Measurements from ENCODE around the gene TTR. TPM values are rescaled to one million over a fixed set of nuclear protein-coding genes. Genes with fewer than 3 reads are reported as not detected.

TTR gene
- polyA plus RNA-seq, 1 of the 3 experiments (the other 2 are of a cell fraction) = not detected

DNA sequence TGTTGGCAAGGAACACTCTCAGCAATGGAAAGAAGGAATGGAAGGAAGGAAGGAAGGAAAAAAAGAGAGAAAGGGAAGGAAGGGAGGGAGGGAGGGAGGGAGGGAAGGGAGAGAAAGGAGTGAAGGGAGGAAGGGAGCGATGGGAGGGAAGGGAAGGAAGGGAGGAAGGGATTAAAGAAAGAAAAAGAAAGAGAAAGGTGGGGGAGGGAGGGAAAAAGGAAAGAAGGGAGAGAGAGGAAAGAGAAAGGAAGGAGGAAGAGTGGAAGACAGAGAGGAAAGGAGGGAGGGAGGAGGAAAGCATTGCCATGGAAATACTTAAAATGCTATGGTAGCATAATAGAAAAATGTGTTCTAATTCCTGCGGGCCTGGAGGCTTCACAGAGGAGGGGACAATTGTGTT is 22.4 kb downstream of the TTR start:
- TF ChIP-seq EP300 (IDR thresholded peaks at IDR 0.05; ENCODE audit: borderline replicate concordance in 1 of 2, low read depth in 1 of 2, low read length in 1 of 2) = no peak
- no peak for TF ChIP-seq FOXM1 (IDR thresholded peaks at IDR 0.05; ENCODE audit: low read depth)
- no peak for TF ChIP-seq YY1 (IDR thresholded peaks at IDR 0.05; ENCODE audit: low read depth)
- H3K4me2 ChIP-seq = no peak overlapping the region
- WGBS (ENCODE audit: low lambda C conversion rate) = 98% methylated on average over 2 of the region's 2 CpGs
- no peaks in the 10 kb centered on the region for H3K9me2 ChIP-seq
- no peaks in the 10 kb centered on the region for H3K79me2 ChIP-seq (ENCODE audit: insufficient read depth)
- no peaks in the 10 kb centered on the region for H3K36me3 ChIP-seq (replicated peaks in 1 of 2; ENCODE audit: control insufficient read depth in 1 of 2, insufficient read depth in 2 of 2, low read length in 1 of 2)
- H3K9me3 ChIP-seq = no peaks in the 10 kb centered on the region
- H4K20me1 ChIP-seq (ENCODE audit: insufficient read depth) = no peaks in the 10 kb centered on the region
- no peak for DNase-seq
- no peak overlapping the region for H3K27ac ChIP-seq (ENCODE audit: low read depth in 2 of 2, low read length in 1 of 2)
- no peaks in the 10 kb centered on the region for H3F3A ChIP-seq (replicated peaks; ENCODE audit: insufficient read depth)
- CTCF ChIA-PET = no interaction called here
- no peaks in the 10 kb centered on the region for H3K27me3 ChIP-seq (ENCODE audit: insufficient read depth)
- no peak overlapping the region for H2AFZ ChIP-seq (ENCODE audit: low read depth)
- H3K4me1 ChIP-seq (ENCODE audit: control insufficient read depth in 1 of 2, insufficient read depth in 2 of 2, low read depth in 1 of 2, low read length in 1 of 2) = peaks cover 0 to 6% of the 10 kb centered on the region in 2 experiments; a peak in 1 of 4 replicates
- no peak overlapping the region for H3K4me3 ChIP-seq (ENCODE audit: low read depth in 2 of 2, low read length in 1 of 2)
- H3K9ac ChIP-seq = no peak overlapping the region
- POLR2A ChIA-PET = no interaction called here

GRCh38 chr18:31616586-31616985 is 24.9 kb downstream of the TTR start:
- H3K4me2 ChIP-seq = no peak overlapping the region
- WGBS (ENCODE audit: low lambda C conversion rate) = 83% methylated on average over 4 of the region's 4 CpGs
- H3K27ac ChIP-seq (ENCODE audit: low read depth in 2 of 2, low read length in 1 of 2) = no peak overlapping the region
- peaks cover 0 to 4% of the 10 kb centered on the region in 2 experiments; a peak in 1 of 4 replicates for H3K4me1 ChIP-seq (ENCODE audit: control insufficient read depth in 1 of 2, insufficient read depth in 2 of 2, low read depth in 1 of 2, low read length in 1 of 2)
- no peaks in the 10 kb centered on the region for H3K9me3 ChIP-seq
- POLR2A ChIA-PET = no interaction called here
- no peak for DNase-seq
- CTCF ChIA-PET = no interaction called here
- H2AFZ ChIP-seq (ENCODE audit: low read depth) = no peak overlapping the region
- no peaks in the 10 kb centered on the region for H3K27me3 ChIP-seq (ENCODE audit: insufficient read depth)
- H3K9ac ChIP-seq = no peak overlapping the region
- H3K36me3 ChIP-seq (replicated peaks in 1 of 2; ENCODE audit: control insufficient read depth in 1 of 2, insufficient read depth in 2 of 2, low read length in 1 of 2) = no peaks in the 10 kb centered on the region
- H3K4me3 ChIP-seq (ENCODE audit: low read depth in 2 of 2, low read length in 1 of 2) = no peak overlapping the region
- no peaks in the 10 kb centered on the region for H3K79me2 ChIP-seq (ENCODE audit: insufficient read depth)
- TF ChIP-seq JUND (IDR thresholded peaks at IDR 0.05) = no peak
- H3F3A ChIP-seq (replicated peaks; ENCODE audit: insufficient read depth) = no peaks in the 10 kb centered on the region
- H4K20me1 ChIP-seq (ENCODE audit: insufficient read depth) = no peaks in the 10 kb centered on the region
- H3K9me2 ChIP-seq = no peaks in the 10 kb centered on the region

- H3K27me3 ChIP-seq (ENCODE audit: insufficient read depth) = no peaks in the 10 kb centered on the region
- H3K9me2 ChIP-seq = no peaks in the 10 kb centered on the region
- H3K36me3 ChIP-seq (replicated peaks in 1 of 2; ENCODE audit: control insufficient read depth in 1 of 2, insufficient read depth in 2 of 2, low read length in 1 of 2) = no peaks in the 10 kb centered on the region
- no peak overlapping the region for H3K27ac ChIP-seq (ENCODE audit: low read depth in 2 of 2, low read length in 1 of 2)
- H3K4me1 ChIP-seq (ENCODE audit: control insufficient read depth in 1 of 2, insufficient read depth in 2 of 2, low read depth in 1 of 2, low read length in 1 of 2) = peaks cover 0 to under 1% of the 10 kb centered on the region in 2 experiments; a peak in 1 of 4 replicates
- H3K4me2 ChIP-seq = no peak overlapping the region
- H3K4me3 ChIP-seq (ENCODE audit: low read depth in 2 of 2, low read length in 1 of 2) = no peak overlapping the region
- TF ChIP-seq, protein P1, sequence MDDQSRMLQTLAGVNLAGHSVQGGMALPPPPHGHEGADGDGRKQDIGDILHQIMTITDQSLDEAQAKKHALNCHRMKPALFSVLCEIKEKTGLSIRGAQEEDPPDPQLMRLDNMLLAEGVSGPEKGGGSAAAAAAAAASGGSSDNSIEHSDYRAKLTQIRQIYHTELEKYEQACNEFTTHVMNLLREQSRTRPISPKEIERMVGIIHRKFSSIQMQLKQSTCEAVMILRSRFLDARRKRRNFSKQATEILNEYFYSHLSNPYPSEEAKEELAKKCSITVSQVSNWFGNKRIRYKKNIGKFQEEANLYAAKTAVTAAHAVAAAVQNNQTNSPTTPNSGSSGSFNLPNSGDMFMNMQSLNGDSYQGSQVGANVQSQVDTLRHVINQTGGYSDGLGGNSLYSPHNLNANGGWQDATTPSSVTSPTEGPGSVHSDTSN (IDR thresholded peaks at IDR 0.05) = no peak
- no peak for TF ChIP-seq POLR2AphosphoS5 (IDR thresholded peaks at IDR 0.05; ENCODE audit: low read depth, low read length)
- TF ChIP-seq ELF1 (IDR thresholded peaks at IDR 0.05) = no peak
- TF ChIP-seq RXRA (IDR thresholded peaks at IDR 0.05; ENCODE audit: borderline replicate concordance, low read depth) = no peak
- no peak for TF ChIP-seq RFX5 (IDR thresholded peaks at IDR 0.05; ENCODE audit: low read length)
- no peak for TF ChIP-seq REST (IDR thresholded peaks at IDR 0.05; ENCODE audit: low read depth, low read length)
- TF ChIP-seq FOSL2 (IDR thresholded peaks at IDR 0.05; ENCODE audit: borderline replicate concordance, low read depth) = no peak
- H3F3A ChIP-seq (replicated peaks; ENCODE audit: insufficient read depth) = no peaks in the 10 kb centered on the region
- ChIA-PET POLR2A (no interaction called here), CTCF (no interaction called here)
- WGBS (ENCODE audit: low lambda C conversion rate) = 80% methylated on average over 5 of the region's 5 CpGs
- no peaks in the 10 kb centered on the region for H3K79me2 ChIP-seq (ENCODE audit: insufficient read depth)
- H3K9me3 ChIP-seq = no peaks in the 10 kb centered on the region
- no peak for DNase-seq
- H2AFZ ChIP-seq (ENCODE audit: low read depth) = no peak overlapping the region
- no peak overlapping the region for H3K9ac ChIP-seq
- no peaks in the 10 kb centered on the region for H4K20me1 ChIP-seq (ENCODE audit: insufficient read depth)
Measured at GRCh38 chr18:31617031-31617717, 25.5 kb downstream of the TTR start.
